Breast epithelium (tissue), 3 donors: ENCODE data around the gene CACNA2D4.

Source experiments
- CTCF ChIP-seq, 3 donors: fragments of 450-650 bp; IDR thresholded peaks; one replicate each; pipeline ENCODE4 v1.5.1; 2016 to 2017; ENCODE audit warnings: antibody characterized with exemption in 3 of 3, mild to moderate bottlenecking in 3 of 3, moderate library complexity in 3 of 3
- POLR2A ChIP-seq: fragments of 450-650 bp; IDR thresholded peaks from one replicate; pipeline ENCODE4 v1.6.1; 2016; ENCODE audit warnings: antibody characterized with exemption, mild to moderate bottlenecking, moderate library complexity
- POLR2AphosphoS5 ChIP-seq, 3 donors: sonication (generic); formaldehyde crosslinking; IDR thresholded peaks; one replicate each; pipeline ENCODE4 v1.6.1; 2017; ENCODE audit warnings: antibody characterized with exemption in 3 of 3

GRCh38 chr12:1845886-1846285, 72.6 kb downstream of the CACNA2D4 start:
- TF ChIP-seq POLR2A (no peak), CTCF (IDR thresholded peaks at IDR 0.05) (no peak), POLR2AphosphoS5 (IDR thresholded peaks at IDR 0.05) (no peak)
